ENCODE data around the gene UQCRH. TPM values are rescaled to one million over a fixed set of nuclear protein-coding genes. Genes with fewer than 3 reads are reported as not detected.

The UQCRH gene
- total RNA-seq, 2 experiments from 2014 or later, result 101 to 103 TPM

DNA sequence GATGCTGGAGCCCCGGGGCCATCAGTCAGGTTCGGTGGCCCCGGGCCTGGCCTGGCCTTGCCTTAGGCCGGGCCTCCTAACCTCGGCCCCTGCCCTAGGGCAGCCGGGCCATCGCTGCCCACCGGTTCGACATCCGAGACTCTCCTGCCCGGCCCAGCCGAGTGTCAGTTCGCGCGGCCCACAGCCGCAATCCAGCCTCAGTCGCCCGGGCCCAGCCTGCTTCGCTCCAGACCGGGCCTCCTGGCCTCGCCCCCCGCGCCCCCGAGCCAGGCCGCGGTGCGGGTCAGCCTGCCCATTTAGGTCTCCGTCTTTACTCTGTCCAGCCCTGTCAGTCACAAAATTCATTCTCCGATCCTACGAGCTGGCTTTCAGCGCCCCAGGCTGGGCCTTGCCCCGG is 859 bp upstream of the UQCRH start:
- H3K4me1 ChIP-seq (ENCODE audit: insufficient read depth, low read length), result peaks cover 58% of the 10 kb centered on the region
- peaks cover 32% of the 10 kb centered on the region for H3K36me3 Mint-ChIP-seq (ENCODE audit: low read depth)
- H3K27ac ChIP-seq (ENCODE audit: low read depth in 1 of 2, low read length in 2 of 2), result peak overlapping the region; percentile 69 to 91
- H3K9me3 Mint-ChIP-seq, result no peaks in the 10 kb centered on the region
- ChIA-PET POLR2A (interaction anchor here (0.6 to 2.7 kb wide), 17 partner anchors 8 to 1031 kb away, joined by 3 to 42 read pairs (median 4); partner anchors contain the start of genes CMPK1, GPBP1L1, MKNK1 and NSUN4), CTCF (interaction anchor here (0.6 to 2.8 kb wide), 6 partner anchors 16 to 302 kb away, joined by 3 to 29 read pairs (median 4); partner anchors contain the start of genes MKNK1 and NSUN4)
- H3K27ac Mint-ChIP-seq, result peak overlapping the region; percentile 98
- peak overlapping the region; percentile 100 for H3K4me3 Mint-ChIP-seq
- TF ChIP-seq, protein P1, sequence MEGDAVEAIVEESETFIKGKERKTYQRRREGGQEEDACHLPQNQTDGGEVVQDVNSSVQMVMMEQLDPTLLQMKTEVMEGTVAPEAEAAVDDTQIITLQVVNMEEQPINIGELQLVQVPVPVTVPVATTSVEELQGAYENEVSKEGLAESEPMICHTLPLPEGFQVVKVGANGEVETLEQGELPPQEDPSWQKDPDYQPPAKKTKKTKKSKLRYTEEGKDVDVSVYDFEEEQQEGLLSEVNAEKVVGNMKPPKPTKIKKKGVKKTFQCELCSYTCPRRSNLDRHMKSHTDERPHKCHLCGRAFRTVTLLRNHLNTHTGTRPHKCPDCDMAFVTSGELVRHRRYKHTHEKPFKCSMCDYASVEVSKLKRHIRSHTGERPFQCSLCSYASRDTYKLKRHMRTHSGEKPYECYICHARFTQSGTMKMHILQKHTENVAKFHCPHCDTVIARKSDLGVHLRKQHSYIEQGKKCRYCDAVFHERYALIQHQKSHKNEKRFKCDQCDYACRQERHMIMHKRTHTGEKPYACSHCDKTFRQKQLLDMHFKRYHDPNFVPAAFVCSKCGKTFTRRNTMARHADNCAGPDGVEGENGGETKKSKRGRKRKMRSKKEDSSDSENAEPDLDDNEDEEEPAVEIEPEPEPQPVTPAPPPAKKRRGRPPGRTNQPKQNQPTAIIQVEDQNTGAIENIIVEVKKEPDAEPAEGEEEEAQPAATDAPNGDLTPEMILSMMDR (IDR thresholded peaks at IDR 0.05), result no peak
- ATAC-seq (ENCODE audit: poor library complexity), result peak; percentile 3
- H3K9me3 ChIP-seq (ENCODE audit: control insufficient read depth in 1 of 2, insufficient read depth in 1 of 2, low read length in 2 of 2), result no peaks in the 10 kb centered on the region
- H3K36me3 ChIP-seq (ENCODE audit: insufficient read depth, low read length), result peaks cover 6% of the 10 kb centered on the region
- no peaks in the 10 kb centered on the region for H3K27me3 Mint-ChIP-seq
- peaks cover 58% of the 10 kb centered on the region for H3K4me1 Mint-ChIP-seq (ENCODE audit: low read depth)
- no peaks in the 10 kb centered on the region for H3K27me3 ChIP-seq (ENCODE audit: control insufficient read depth in 1 of 2, insufficient read depth in 2 of 2, low read length in 2 of 2)
- DNase-seq, result peak in 9 of 14 experiments; percentile 3 to 60 (median 19)
- H3K4me3 ChIP-seq (ENCODE audit: low read length), result peak overlapping the region; percentile 98
- intact Hi-C loops (cut with DNase I, micrococcal nuclease), result loop anchor here (1.0 to 10.0 kb wide), 8 partner anchors 38 to 1628 kb away; partner anchors contain the start of genes NSUN4 (in 2 of the 2), RAD54L (in 2 of the 2), ARMH1 (in 1 of the 2) and GPBP1L1 (in 1 of the 2)

DNA sequence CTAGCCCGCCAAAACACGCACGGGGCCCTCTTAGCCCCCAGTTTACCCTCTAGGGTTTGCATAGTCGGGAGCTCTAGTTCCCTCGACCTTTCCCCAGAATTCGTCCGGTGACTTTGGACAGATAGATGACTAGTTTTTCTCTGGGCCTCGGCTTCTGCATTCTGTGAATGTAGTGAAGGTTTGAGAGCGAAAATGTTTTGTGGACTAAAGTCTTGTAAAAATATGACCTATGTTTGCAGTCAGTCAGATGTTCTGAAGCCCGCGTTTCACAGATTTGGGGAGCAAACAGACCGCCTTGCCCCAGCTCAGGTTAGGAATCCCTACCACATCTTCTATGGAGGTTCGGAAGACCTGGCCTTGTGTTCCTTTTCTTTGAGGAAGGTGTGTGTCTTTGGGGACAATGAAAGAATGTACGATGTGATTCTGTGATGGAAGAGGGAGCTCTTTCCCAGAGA is 401 bp downstream of the UQCRH start:
- Mint-ChIP-seq H3K27ac (peak overlapping the region; percentile 98), H3K4me3 (peak overlapping the region; percentile 100), H3K9me3 (no peaks in the 10 kb centered on the region), H3K36me3 (ENCODE audit: low read depth) (peaks cover 38% of the 10 kb centered on the region), H3K27me3 (no peaks in the 10 kb centered on the region), H3K4me1 (ENCODE audit: low read depth) (peaks cover 59% of the 10 kb centered on the region)
- ChIA-PET CTCF (interaction anchor here (1.0 to 2.8 kb wide), 4 partner anchors 37 to 300 kb away, joined by 3 to 29 read pairs (median 10); partner anchors contain the start of genes MKNK1 and NSUN4), POLR2A (interaction anchor here (0.6 to 2.7 kb wide), 13 partner anchors 10 to 1030 kb away, joined by 3 to 42 read pairs (median 4); partner anchors contain the start of genes CMPK1, MKNK1, NSUN4 and RAD54L)
- Histone ChIP-seq H3K4me1 (ENCODE audit: insufficient read depth, low read length) (peaks cover 61% of the 10 kb centered on the region), H3K4me3 (ENCODE audit: low read length) (peak overlapping the region; percentile 98), H3K9me3 (ENCODE audit: control insufficient read depth in 1 of 2, insufficient read depth in 1 of 2, low read length in 2 of 2) (no peaks in the 10 kb centered on the region), H3K27ac (ENCODE audit: low read depth in 1 of 2, low read length in 2 of 2) (peak overlapping the region; percentile 69 to 91), H3K27me3 (ENCODE audit: control insufficient read depth in 1 of 2, insufficient read depth in 2 of 2, low read length in 2 of 2) (no peaks in the 10 kb centered on the region), H3K36me3 (ENCODE audit: insufficient read depth, low read length) (no peaks in the 10 kb centered on the region)
- TF ChIP-seq, protein P1 (IDR thresholded peaks at IDR 0.05), result no peak
- ATAC-seq (ENCODE audit: poor library complexity) (no peak), DNase-seq (peak in 3 of 14 experiments; percentile 4 to 23 (median 21))
- intact Hi-C loops (cut with DNase I, micrococcal nuclease), result loop anchor here (1.0 to 10.0 kb wide), 8 partner anchors 36 to 1629 kb away; partner anchors contain the start of genes NSUN4 (in 2 of the 2), RAD54L (in 2 of the 2), ARMH1 (in 1 of the 2) and GPBP1L1 (in 1 of the 2)

DNA sequence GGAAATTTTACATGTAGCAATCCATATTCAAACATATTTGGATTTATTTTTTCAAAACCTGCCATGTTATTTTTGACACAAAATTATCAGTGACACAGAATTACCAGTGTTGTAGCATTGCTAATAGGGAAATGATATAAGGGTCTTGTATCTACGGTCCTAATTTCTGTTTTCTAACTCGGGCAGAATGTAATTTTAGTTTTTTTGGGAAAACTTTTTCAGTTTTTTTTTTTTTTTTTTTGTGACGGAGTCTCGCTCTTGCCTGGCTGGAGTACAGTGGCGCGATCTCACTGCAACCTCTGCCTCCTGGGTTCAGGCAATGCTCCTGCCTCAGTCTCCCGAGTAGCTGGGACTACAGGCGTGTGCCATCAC is 2.6 kb downstream of the UQCRH start:
- ChIA-PET POLR2A (no interaction called here), CTCF (interaction anchor here (1.0 kb wide), 1 partner anchor 42 kb away, joined by 3 read pairs; no protein-coding TSS in a partner anchor)
- Mint-ChIP-seq H3K4me1 (ENCODE audit: low read depth) (peaks cover 52% of the 10 kb centered on the region), H3K27ac (no peak overlapping the region), H3K4me3 (peak overlapping the region; percentile 76), H3K36me3 (ENCODE audit: low read depth) (peaks cover 48% of the 10 kb centered on the region), H3K27me3 (no peaks in the 10 kb centered on the region), H3K9me3 (no peaks in the 10 kb centered on the region)
- H3K27ac ChIP-seq (ENCODE audit: low read depth in 1 of 2, low read length in 2 of 2), result no peak overlapping the region
- no peak for ATAC-seq (ENCODE audit: poor library complexity)
- H3K36me3 ChIP-seq (ENCODE audit: insufficient read depth, low read length), result peaks cover 14% of the 10 kb centered on the region
- peaks cover 56% of the 10 kb centered on the region for H3K4me1 ChIP-seq (ENCODE audit: insufficient read depth, low read length)
- DNase-seq, result no peak
- intact Hi-C loops (cut with DNase I, micrococcal nuclease), result loop anchor here in 1 of 2 experiments (10.0 kb wide), 1 partner anchor 1631 kb away; the partner anchor contains the start of genes ARMH1 and TMEM53
- TF ChIP-seq, protein P1 (IDR thresholded peaks at IDR 0.05), result no peak
- no peak overlapping the region for H3K4me3 ChIP-seq (ENCODE audit: low read length)
- H3K9me3 ChIP-seq (ENCODE audit: control insufficient read depth in 1 of 2, insufficient read depth in 1 of 2, low read length in 2 of 2), result no peaks in the 10 kb centered on the region
- H3K27me3 ChIP-seq (ENCODE audit: control insufficient read depth in 1 of 2, insufficient read depth in 2 of 2, low read length in 2 of 2), result no peaks in the 10 kb centered on the region

Data from CD4-positive, alpha-beta T cell (primary cell).